HEK293T (cell line): ENCODE results near the gene CCDC136.

Source experiments
- CTCF ChIA-PET: fragments of 350-600 bp; formaldehyde crosslinking; extraction: SDS; loops from one replicate; lab custom pipeline; 2021; ENCODE audit warnings: antibody characterized with exemption, inconsistent platforms; lab: Yijun Ruan, JAX
- POLR2A ChIA-PET: fragments of 350-600 bp; formaldehyde crosslinking; extraction: SDS; loops from one replicate; lab custom pipeline; 2020; ENCODE audit warnings: antibody characterized with exemption, inconsistent platforms; lab: Yijun Ruan, JAX
- DNase-seq: peaks from one replicate; pipeline ENCODE4 v3.0.0; 2012; ENCODE audit warnings: mixed read lengths; ENCODE audit errors: extremely low spot score
- ARNT ChIP-seq: fragments of 450-650 bp; IDR thresholded peaks from 2 replicates; pipeline ENCODE4 v1.6.1; 2017; ENCODE audit warnings: mild to moderate bottlenecking
- BHLHE40 ChIP-seq: fragments of 450-650 bp; IDR thresholded peaks from 2 replicates; pipeline ENCODE4 v1.6.1; 2016; ENCODE audit warnings: mild to moderate bottlenecking, moderate library complexity, borderline replicate concordance
- CTBP1 ChIP-seq: fragments of 450-650 bp; IDR thresholded peaks from 2 replicates; pipeline ENCODE4 v1.6.1; 2016; ENCODE audit warnings: borderline replicate concordance
- ELF4 ChIP-seq: fragments of 450-650 bp; IDR thresholded peaks from 2 replicates; pipeline ENCODE4 v1.6.1; 2017; ENCODE audit warnings: antibody characterized with exemption
- FOXA1 ChIP-seq: fragments of 450-650 bp; IDR thresholded peaks from 2 replicates; pipeline ENCODE4 v1.6.1; 2016; ENCODE audit warnings: mild to moderate bottlenecking
- FOXK2 ChIP-seq: fragments of 450-650 bp; IDR thresholded peaks from 2 replicates; pipeline ENCODE4 v1.6.1; 2016; ENCODE audit warnings: mild to moderate bottlenecking
- FOXM1 ChIP-seq: fragments of 450-650 bp; IDR thresholded peaks from 2 replicates; pipeline ENCODE4 v1.6.1; 2017; ENCODE audit warnings: mild to moderate bottlenecking, borderline replicate concordance
- HDGF ChIP-seq: fragments of 450-650 bp; IDR thresholded peaks from 2 replicates; pipeline ENCODE4 v1.6.1; 2017; ENCODE audit warnings: antibody characterized with exemption, borderline replicate concordance
- L3MBTL2 ChIP-seq: fragments of 450-650 bp; conservative IDR thresholded peaks from 2 replicates; pipeline ENCODE4 v1.6.1; 2016; ENCODE audit warnings: mild to moderate bottlenecking
- LEF1 ChIP-seq: fragments of 450-650 bp; IDR thresholded peaks from 2 replicates; pipeline ENCODE4 v1.6.1; 2017; ENCODE audit warnings: mild to moderate bottlenecking, borderline replicate concordance
- NFRKB ChIP-seq: fragments of 450-650 bp; IDR thresholded peaks from 2 replicates; pipeline ENCODE4 v1.6.1; 2016; ENCODE audit warnings: mild to moderate bottlenecking, moderate library complexity
- SP1 ChIP-seq: fragments of 450-650 bp; IDR thresholded peaks from 2 replicates; pipeline ENCODE4 v1.6.1; 2017
- SUZ12 ChIP-seq: fragments of 450-650 bp; IDR thresholded peaks from 2 replicates; pipeline ENCODE4 v1.6.1; 2016; ENCODE audit warnings: mild to moderate bottlenecking
- TARDBP ChIP-seq: fragments of 450-650 bp; IDR thresholded peaks from 2 replicates; pipeline ENCODE4 v1.6.1; 2016
- ZNF384 ChIP-seq: fragments of 450-650 bp; IDR thresholded peaks from 2 replicates; pipeline ENCODE4 v1.6.1; 2016
- TF ChIP-seq, protein P1 (sequence below): fragments of 450-650 bp; IDR thresholded peaks from 2 replicates; pipeline ENCODE4 v1.6.1; 2016

Gene CCDC136

DNA sequence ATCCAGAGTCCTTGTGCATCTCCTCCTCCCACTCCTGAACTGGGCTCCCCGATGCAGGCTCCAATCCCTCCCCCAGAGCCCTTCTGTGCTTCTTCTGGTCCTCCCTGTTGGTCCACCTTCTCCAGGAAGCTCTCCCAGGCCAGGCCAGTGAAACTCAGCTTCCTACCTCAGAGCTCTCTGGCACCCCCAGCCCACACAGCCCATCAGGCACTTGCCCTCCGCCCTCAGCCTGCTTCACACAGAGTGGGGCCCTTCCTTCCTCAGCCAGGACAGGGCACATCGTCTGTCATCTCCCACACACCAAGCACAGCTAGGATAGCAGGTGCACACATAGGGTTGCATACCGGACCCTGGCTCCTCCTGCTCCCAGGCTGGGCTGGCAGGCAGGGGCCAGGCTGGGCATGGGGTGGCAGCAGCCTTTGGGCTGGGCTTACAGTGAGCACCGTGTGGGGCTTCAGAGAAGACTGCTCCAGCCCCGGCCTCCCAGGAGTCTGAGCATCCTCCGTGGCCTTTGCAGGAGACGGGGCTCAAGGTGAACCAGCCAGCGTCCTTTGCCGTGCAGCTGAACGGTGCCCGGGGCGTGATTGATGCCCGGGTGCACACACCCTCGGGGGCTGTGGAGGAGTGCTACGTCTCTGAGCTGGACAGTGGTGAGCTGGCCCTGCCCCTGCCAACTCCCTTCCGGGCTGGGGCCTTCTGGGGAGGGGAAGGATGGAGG is 64.4 kb downstream of the CCDC136 start:
- TF ChIP-seq FOXA1 (no peak), TARDBP (no peak), ARNT (no peak), FOXK2 (no peak), LEF1 (no peak)
- no peak for DNase-seq
- CTCF ChIA-PET = no interaction called here
- POLR2A ChIA-PET = no interaction called here

DNA sequence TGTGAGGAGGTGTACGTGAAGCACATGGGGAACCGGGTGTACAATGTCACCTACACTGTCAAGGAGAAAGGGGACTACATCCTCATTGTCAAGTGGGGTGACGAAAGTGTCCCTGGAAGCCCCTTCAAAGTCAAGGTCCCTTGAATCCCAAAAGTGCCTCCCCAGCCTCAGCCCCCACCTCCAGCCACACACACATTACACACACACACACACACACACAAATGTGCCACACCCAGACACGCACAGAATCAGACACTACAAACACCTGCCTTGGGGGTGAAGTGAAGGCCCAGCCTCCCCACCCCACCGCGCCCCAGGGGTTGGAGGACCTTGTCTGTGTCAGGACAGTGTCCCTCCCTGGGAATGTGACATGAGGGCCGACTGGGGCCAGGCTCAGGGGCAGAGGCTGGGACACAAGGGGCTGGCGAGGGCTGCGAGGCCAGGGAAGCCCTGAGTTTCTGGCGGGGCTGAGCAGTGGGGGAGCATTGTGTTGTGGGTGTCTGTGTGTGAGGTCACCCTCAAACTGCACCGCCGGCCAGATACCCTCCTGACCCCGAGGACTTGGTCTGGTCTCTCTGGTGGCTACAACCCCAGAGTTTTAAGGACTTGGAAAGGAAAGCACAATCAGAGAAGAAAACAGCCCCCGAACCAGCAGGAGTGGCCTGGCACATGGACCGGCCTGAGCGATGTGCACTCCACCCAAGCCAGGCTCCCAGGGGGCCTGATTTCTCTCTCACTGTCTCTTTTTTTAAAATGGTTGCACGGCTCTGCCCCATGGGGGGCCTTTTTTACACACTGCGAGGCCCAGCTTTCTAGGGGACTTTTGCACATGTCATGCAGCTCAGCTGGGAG is 66.8 kb downstream of the CCDC136 start:
- CTCF ChIA-PET = no interaction called here

DNA sequence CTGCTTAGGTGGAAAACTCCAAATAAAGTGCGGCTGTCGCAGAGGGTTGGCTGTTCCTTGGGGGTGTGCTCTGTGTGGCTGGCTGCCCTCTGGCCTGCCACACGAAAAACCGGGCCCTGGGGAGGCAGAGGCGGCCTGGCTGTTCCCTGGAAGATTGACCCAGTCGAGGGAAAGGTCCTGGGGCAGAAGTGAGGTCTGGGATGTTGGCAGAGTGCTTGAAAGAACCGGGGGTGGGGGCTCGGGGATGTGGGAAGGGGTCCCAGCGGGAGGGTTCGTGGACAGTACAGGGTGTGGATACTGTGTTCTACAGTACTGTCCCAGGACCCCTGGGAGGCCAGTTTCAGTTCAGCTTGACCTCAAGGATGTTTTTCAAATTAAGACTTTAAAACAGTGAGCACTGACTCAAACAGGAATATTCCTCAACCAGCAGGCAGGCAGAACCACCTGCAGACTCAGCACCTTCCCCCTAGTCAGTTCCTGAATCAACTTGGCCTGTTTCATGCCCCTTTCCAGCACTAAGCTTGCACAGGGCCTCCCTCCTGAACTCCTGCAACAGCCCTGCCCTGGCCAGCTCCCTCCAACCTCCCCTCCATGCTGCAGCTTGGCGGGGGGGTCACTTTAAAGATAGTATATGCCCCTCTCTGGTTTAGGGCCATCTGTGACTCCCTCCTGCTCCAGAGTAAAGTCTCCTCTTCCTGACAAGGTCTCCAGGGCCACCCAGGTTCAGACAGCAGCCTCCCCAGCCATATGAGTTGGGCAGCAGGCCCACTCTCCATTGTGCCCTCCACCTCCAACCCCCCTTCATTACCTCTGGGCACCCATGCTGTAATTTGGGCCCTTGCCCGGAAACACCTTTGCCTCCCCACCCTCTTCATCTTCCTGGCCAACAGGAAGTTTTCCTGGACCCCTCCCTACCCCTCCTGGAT is 67.7 kb downstream of the CCDC136 start:
- DNase-seq = no peak
- CTCF ChIA-PET = interaction anchor here (0.5 to 1.5 kb wide), 5 partner anchors 21 to 1151 kb away, joined by 3 to 5 read pairs (median 3); no protein-coding TSS in a partner anchor

More for the DNA sequence above, 66.8 kb downstream of the CCDC136 start:
- no peak for DNase-seq
- POLR2A ChIA-PET = no interaction called here
- TF ChIP-seq SP1 = no peak
- TF ChIP-seq L3MBTL2 = no peak
- no peak for TF ChIP-seq FOXK2
- no peak for TF ChIP-seq ZNF384
- no peak for TF ChIP-seq FOXA1
- no peak for TF ChIP-seq ARNT
- TF ChIP-seq HDGF = no peak
- no peak for TF ChIP-seq BHLHE40
- TF ChIP-seq TARDBP = no peak
- no peak for TF ChIP-seq ELF4
- TF ChIP-seq, protein P1, sequence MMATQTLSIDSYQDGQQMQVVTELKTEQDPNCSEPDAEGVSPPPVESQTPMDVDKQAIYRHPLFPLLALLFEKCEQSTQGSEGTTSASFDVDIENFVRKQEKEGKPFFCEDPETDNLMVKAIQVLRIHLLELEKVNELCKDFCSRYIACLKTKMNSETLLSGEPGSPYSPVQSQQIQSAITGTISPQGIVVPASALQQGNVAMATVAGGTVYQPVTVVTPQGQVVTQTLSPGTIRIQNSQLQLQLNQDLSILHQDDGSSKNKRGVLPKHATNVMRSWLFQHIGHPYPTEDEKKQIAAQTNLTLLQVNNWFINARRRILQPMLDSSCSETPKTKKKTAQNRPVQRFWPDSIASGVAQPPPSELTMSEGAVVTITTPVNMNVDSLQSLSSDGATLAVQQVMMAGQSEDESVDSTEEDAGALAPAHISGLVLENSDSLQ = no peak
- TF ChIP-seq FOXM1 = no peak
- TF ChIP-seq NFRKB = no peak
- TF ChIP-seq CTBP1 = no peak

GRCh38 chr7:128860158-128861073 is 68.6 kb downstream of the CCDC136 start:
- TF ChIP-seq L3MBTL2 (no peak), ARNT (no peak), FOXM1 (no peak)
- POLR2A ChIA-PET = interaction anchor here (1.0 to 2.1 kb wide), 3 partner anchors 16 to 120 kb away, joined by 3 to 6 read pairs (median 3); no protein-coding TSS in a partner anchor
- CTCF ChIA-PET = interaction anchor here (0.6 to 1.5 kb wide), 4 partner anchors 20 to 1151 kb away, joined by 3 to 5 read pairs (median 4); no protein-coding TSS in a partner anchor
- DNase-seq = no peak

More for the DNA sequence above, 67.7 kb downstream of the CCDC136 start:
- POLR2A ChIA-PET = interaction anchor here (0.8 to 2.1 kb wide), 4 partner anchors 10 to 119 kb away, joined by 3 to 6 read pairs (median 3); no protein-coding TSS in a partner anchor
- TF ChIP-seq BHLHE40 (no peak), CTBP1 (no peak), ZNF384 (no peak), L3MBTL2 (no peak), NFRKB (no peak), SUZ12 (no peak), HDGF (no peak), ELF4 (no peak), FOXM1 (no peak), FOXA1 (no peak)
- TF ChIP-seq, protein P1 = no peak

DNA sequence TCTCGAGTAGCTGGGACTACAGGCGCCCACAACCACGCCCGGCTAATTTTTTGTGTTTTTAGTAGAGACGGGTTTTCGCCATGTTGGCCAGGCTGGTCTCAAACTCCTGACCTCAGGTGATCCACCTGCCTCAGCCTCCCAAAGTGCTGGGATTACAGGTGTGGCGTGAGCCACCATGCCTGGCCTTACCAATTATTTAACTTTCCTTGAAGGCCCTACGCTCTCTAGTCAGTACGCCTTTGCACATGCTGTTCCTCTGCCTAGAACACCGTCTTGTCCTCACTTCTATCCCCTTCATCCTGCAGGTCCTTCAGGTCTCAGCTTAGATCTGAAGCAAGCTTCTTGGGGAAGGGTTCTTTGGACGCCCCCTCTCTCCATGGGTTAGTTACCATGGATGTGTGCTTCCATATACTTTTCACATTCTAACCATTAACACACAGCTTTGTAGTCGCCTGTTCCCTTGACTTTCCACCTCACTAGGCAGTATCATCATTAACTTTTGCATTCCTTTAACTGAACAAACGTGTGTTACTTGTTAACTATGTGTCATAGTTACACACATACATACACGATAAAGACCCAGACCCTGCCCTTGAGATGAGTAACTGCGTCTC is 70.3 kb downstream of the CCDC136 start:
- POLR2A ChIA-PET = interaction anchor here (0.6 to 3.1 kb wide), 15 partner anchors 11 to 257 kb away, joined by 3 to 32 read pairs (median 4); partner anchors contain the start of gene CALU
- CTCF ChIA-PET = interaction anchor here (0.9 to 2.8 kb wide), 5 partner anchors 11 to 437 kb away, joined by 3 to 13 read pairs (median 6); no protein-coding TSS in a partner anchor
- TF ChIP-seq FOXA1 = no peak
- no peak for TF ChIP-seq SUZ12
- TF ChIP-seq, protein P1 = no peak
- no peak for TF ChIP-seq BHLHE40
- TF ChIP-seq FOXK2 = no peak
- DNase-seq = no peak
